WERI-Rb-1 (cell line): ENCODE measurements around the gene ARHGAP22.

Experiments
- DNase-seq: peaks from one replicate; pipeline ENCODE4 v3.0.0-alpha.2; 2020
- H3K27ac ChIP-seq: fragments of 250-450 bp; sonication (Bioruptor Pico); 2 replicates; pipeline ENCODE4 v1.5.1; 2020; ENCODE audit warnings: mild to moderate bottlenecking, moderate library complexity
- H3K27me3 ChIP-seq: fragments of 250-450 bp; sonication (Bioruptor Pico); 2 replicates; pipeline ENCODE4 v1.5.1; 2021; ENCODE audit warnings: mild to moderate bottlenecking, low read depth, moderate library complexity; ENCODE audit not compliant: insufficient read depth, severe bottlenecking
- H3K36me3 ChIP-seq: fragments of 250-450 bp; sonication (Bioruptor Pico); 2 replicates; pipeline ENCODE4 v1.5.1; 2020; ENCODE audit warnings: mild to moderate bottlenecking, moderate library complexity
- H3K4me3 ChIP-seq: 2 replicates; pipeline ENCODE4 v1.5.1; 2011; ENCODE audit warnings: low read depth, mild to moderate bottlenecking, control low read depth, low read length
- H3K9me3 ChIP-seq: fragments of 250-450 bp; sonication (Bioruptor Pico); 2 replicates; pipeline ENCODE4 v1.5.1; 2021; ENCODE audit warnings: mild to moderate bottlenecking, moderate library complexity; ENCODE audit not compliant: severe bottlenecking
- TF ChIP-seq, protein P1 (sequence below): IDR thresholded peaks from 2 replicates; pipeline ENCODE4 v1.5.1; 2011; ENCODE audit warnings: low read depth, mild to moderate bottlenecking, control low read depth, inconsistent platforms, low read length

Gene ARHGAP22

DNA sequence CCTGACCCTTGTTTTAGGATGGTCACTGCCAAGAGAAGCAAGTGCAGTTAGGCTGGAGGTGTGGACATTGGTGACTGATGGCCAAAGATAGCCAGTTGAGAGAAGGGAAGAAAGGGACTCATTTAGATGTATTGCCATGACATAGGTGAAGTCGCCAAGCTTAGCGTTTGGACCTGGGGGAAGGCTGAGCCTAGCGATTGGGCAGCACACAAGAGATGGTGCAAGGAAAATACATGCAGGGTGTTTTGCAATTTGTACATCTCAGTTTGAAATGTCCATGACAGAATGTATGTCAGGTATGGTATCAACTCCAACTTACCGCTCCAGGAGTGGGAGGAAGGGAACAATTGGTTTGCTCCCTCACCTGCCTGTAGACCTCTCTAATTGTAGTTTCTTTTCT, 164.1 kb downstream of the ARHGAP22 start:
- no peak for DNase-seq
- H3K36me3 ChIP-seq: peaks cover 2% of the 10 kb centered on the region

DNA sequence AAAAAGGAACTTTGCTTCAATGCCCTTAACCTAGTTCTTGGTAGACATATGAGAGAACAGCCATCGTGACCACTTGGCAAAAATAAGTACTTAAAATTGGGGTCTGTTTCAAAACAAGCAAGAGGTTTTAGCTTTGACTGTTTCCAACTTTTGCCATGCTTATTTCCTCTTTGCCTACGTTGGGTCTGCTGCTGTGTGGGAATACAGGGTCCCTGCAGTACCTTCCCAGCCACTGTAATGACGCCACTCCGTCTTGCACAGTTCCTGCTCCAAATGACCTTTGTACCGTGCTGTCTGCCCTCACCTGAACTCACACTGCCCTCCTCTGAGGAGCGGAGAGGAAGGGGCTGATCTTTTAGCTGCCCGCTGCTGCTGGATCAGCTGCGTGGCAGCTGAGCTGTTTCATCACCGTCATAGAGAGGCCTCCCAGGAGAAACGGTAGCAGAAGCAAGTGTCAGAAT, 165.3 kb downstream of the ARHGAP22 start:
- TF ChIP-seq, protein P1, sequence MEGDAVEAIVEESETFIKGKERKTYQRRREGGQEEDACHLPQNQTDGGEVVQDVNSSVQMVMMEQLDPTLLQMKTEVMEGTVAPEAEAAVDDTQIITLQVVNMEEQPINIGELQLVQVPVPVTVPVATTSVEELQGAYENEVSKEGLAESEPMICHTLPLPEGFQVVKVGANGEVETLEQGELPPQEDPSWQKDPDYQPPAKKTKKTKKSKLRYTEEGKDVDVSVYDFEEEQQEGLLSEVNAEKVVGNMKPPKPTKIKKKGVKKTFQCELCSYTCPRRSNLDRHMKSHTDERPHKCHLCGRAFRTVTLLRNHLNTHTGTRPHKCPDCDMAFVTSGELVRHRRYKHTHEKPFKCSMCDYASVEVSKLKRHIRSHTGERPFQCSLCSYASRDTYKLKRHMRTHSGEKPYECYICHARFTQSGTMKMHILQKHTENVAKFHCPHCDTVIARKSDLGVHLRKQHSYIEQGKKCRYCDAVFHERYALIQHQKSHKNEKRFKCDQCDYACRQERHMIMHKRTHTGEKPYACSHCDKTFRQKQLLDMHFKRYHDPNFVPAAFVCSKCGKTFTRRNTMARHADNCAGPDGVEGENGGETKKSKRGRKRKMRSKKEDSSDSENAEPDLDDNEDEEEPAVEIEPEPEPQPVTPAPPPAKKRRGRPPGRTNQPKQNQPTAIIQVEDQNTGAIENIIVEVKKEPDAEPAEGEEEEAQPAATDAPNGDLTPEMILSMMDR: no peak
- H3K27ac ChIP-seq: no peak overlapping the region
- DNase-seq: peak; percentile 66

More for the DNA sequence above, 164.1 kb downstream of the ARHGAP22 start:
- H3K27me3 ChIP-seq: no peaks in the 10 kb centered on the region
- TF ChIP-seq, protein P1: no peak
- H3K27ac ChIP-seq: no peak overlapping the region
- no peak overlapping the region for H3K4me3 ChIP-seq
- no peaks in the 10 kb centered on the region for H3K9me3 ChIP-seq

DNA sequence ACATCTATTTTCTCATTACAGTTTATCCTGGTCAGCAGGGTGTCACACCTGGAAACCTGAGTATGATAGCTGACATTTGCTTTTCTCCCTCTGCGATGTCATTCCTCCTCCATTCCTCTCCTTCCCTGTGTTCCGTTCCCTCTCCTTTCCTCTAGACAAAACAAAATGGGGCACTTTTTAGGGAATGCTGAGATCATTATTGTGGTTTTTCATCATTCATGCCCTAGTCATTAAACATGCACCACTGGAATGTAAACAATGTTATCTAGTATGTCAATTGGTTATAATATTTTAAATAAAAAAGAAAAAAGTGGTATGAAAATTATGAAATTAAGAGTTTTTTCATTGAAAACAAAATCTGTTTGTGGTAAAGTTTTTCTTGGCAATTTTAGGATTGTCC, 165.8 kb downstream of the ARHGAP22 start:
- Histone ChIP-seq H3K36me3 (peaks cover 5% of the 10 kb centered on the region), H3K27ac (no peak overlapping the region), H3K4me3 (no peak overlapping the region), H3K27me3 (no peaks in the 10 kb centered on the region), H3K9me3 (no peaks in the 10 kb centered on the region)
- TF ChIP-seq, protein P1: no peak
- no peak for DNase-seq

More for the DNA sequence above, 165.3 kb downstream of the ARHGAP22 start:
- Histone ChIP-seq H3K27me3 (no peaks in the 10 kb centered on the region), H3K36me3 (peaks cover 5% of the 10 kb centered on the region), H3K4me3 (no peak overlapping the region), H3K9me3 (no peaks in the 10 kb centered on the region)

DNA sequence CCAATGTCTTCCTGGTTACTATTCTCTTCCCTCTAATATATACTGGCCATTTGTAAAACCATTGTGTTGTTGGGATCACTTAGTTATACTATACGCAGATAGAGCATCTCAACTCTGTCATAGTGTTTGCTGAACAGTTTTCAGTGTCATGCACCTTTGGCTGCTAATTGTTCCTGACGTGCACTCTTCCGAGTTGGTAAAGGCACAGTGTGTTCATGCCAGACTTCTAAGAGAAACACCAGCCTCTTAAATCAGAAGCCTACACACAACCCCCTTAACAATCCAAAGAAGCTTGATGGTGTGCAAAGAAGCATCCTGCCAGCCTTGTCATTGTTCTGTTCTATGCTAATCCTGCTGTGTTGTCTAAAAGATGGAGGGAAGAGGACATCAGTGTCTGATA, 167.3 kb downstream of the ARHGAP22 start:
- no peaks in the 10 kb centered on the region for H3K27me3 ChIP-seq
- DNase-seq: no peak
- no peak overlapping the region for H3K4me3 ChIP-seq
- TF ChIP-seq, protein P1: no peak
- H3K36me3 ChIP-seq: peaks cover 5% of the 10 kb centered on the region
- no peaks in the 10 kb centered on the region for H3K9me3 ChIP-seq
- H3K27ac ChIP-seq: no peak overlapping the region

DNA sequence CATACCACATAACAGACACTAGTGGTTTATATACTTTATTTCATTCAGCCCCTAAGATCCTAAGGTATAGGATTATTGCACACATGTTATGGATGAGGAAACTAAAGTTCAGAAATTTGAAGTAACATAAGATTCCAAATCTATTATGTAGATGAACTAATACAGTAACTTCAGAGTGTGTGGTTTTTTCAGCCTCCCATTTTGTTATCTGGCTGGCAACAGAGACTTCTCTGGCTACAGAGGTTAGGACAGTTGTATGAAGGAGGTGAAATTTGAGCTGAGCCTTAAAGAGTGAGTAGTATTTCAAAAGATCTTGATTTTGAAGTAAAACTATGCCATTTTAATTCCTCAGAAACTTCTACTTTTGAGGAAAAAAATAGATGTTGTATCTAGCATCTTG, 173.0 kb downstream of the ARHGAP22 start:
- DNase-seq: no peak
- TF ChIP-seq, protein P1: no peak
- Histone ChIP-seq H3K9me3 (no peaks in the 10 kb centered on the region), H3K4me3 (no peak overlapping the region), H3K27me3 (no peaks in the 10 kb centered on the region), H3K36me3 (peaks cover 21% of the 10 kb centered on the region), H3K27ac (no peak overlapping the region)

DNA sequence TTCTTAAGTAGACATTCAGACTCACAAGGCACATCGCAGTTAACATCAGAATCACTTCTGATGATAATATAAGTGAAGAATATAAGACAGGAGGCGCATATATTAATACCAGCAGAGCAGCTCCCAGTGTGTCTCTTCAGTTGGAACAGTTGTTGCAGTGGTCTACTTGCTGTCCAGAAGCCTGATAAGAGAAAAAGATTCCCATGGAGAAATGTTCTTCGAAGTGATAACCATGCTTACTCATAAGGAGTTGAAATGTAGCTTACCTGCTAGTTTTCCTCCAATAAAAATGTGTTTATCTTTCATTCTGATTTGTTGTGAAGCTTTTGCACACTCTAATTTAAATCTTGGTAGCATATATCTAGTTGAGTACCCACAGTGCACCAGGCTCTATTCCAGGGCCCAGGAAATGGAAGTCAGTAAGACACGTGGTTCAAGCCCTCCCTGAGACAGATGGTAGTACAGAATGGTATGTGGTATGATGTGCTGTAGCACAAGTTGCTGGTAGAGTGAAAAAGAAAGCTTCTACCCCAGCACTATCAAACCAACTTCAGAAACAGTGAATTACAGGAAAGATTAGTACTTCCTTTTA, 174.4 kb downstream of the ARHGAP22 start:
- no peaks in the 10 kb centered on the region for H3K27me3 ChIP-seq
- H3K9me3 ChIP-seq: no peaks in the 10 kb centered on the region
- no peak overlapping the region for H3K27ac ChIP-seq
- H3K36me3 ChIP-seq: peaks cover 25% of the 10 kb centered on the region
- no peak for DNase-seq
- no peak overlapping the region for H3K4me3 ChIP-seq
- TF ChIP-seq, protein P1: no peak
